H9 (cell line): Measurements from ENCODE around the gene RNF213. TPM values are rescaled to one million over a fixed set of nuclear protein-coding genes. Genes with fewer than 3 reads are reported as not detected.

Source experiments
- DNase-seq: peaks from one replicate; pipeline ENCODE4 v3.0.0-alpha.2; 2017
- H2AFZ ChIP-seq: one replicate; pipeline ENCODE4 v1.6.1; 2013; ENCODE audit warnings: mild to moderate bottlenecking, low read length, control low read depth, moderate library complexity
- H2AK5ac ChIP-seq: 2 replicates; pipeline ENCODE4 v1.6.1; 2013; ENCODE audit warnings: low read length, control low read depth, mixed read lengths; ENCODE audit not compliant: insufficient read length
- H2BK120ac ChIP-seq: one replicate; pipeline ENCODE4 v1.6.1; 2013; ENCODE audit warnings: low read depth, mild to moderate bottlenecking, low read length, control low read depth, inconsistent platforms; ENCODE audit not compliant: poor library complexity, severe bottlenecking
- H2BK12ac ChIP-seq: 2 replicates; pipeline ENCODE4 v1.6.1; 2013; ENCODE audit warnings: low read length, control low read depth, mixed read lengths, low read depth; ENCODE audit not compliant: insufficient read length
- H2BK15ac ChIP-seq: 2 replicates; pipeline ENCODE4 v1.6.1; 2013; ENCODE audit warnings: low read depth, low read length, control low read depth
- H2BK20ac ChIP-seq: one replicate; pipeline ENCODE4 v1.6.1; 2013; ENCODE audit warnings: low read depth, mild to moderate bottlenecking, low read length, control low read depth, inconsistent platforms; ENCODE audit not compliant: poor library complexity, severe bottlenecking
- H2BK5ac ChIP-seq: 2 replicates; pipeline ENCODE4 v1.6.1; 2013; ENCODE audit warnings: low read length, control low read depth, mixed read lengths; ENCODE audit not compliant: insufficient read length
- H3K14ac ChIP-seq: 2 replicates; pipeline ENCODE4 v1.6.1; 2013; ENCODE audit warnings: low read length, control low read depth; ENCODE audit not compliant: insufficient read depth
- H3K18ac ChIP-seq: 2 replicates; pipeline ENCODE4 v1.6.1; 2013; ENCODE audit warnings: low read depth, mild to moderate bottlenecking, mixed read lengths, low read length, control low read depth; ENCODE audit not compliant: insufficient read length
- H3K23ac ChIP-seq: 2 replicates; pipeline ENCODE4 v1.6.1; 2013; ENCODE audit warnings: low read length, control low read depth, mixed read lengths, low read depth; ENCODE audit not compliant: insufficient read length
- H3K23me2 ChIP-seq: 2 replicates; pipeline ENCODE4 v1.6.1; 2013; ENCODE audit warnings: low read depth, mild to moderate bottlenecking, mixed read lengths, low read length, control low read depth; ENCODE audit not compliant: insufficient read length, poor library complexity, severe bottlenecking
- H3K27ac ChIP-seq: 2 replicates; pipeline ENCODE4 v1.5.1; 2013; ENCODE audit warnings: low read length, control low read depth, mixed read lengths, low read depth; ENCODE audit not compliant: insufficient read length
- H3K27me3 ChIP-seq: 2 replicates; pipeline ENCODE4 v1.6.1; 2013; ENCODE audit warnings: low read length, control low read depth, inconsistent platforms; ENCODE audit not compliant: insufficient read depth
- H3K4ac ChIP-seq: 2 replicates; pipeline ENCODE4 v1.6.1; 2013; ENCODE audit warnings: low read depth, mild to moderate bottlenecking, control low read depth, inconsistent platforms, low read length, moderate library complexity
- H3K4me1 ChIP-seq: 2 replicates; pipeline ENCODE4 v1.6.1; 2013; ENCODE audit warnings: low read length, control low read depth, inconsistent platforms; ENCODE audit not compliant: insufficient read depth
- H3K4me2 ChIP-seq: 2 replicates; pipeline ENCODE4 v1.6.1; 2013; ENCODE audit warnings: low read length, control low read depth, mixed read lengths; ENCODE audit not compliant: insufficient read length, insufficient read depth
- H3K56ac ChIP-seq: 2 replicates; pipeline ENCODE4 v1.6.1; 2013; ENCODE audit warnings: low read depth, mild to moderate bottlenecking, mixed read lengths, low read length, control low read depth; ENCODE audit not compliant: insufficient read length
- H3K79me1 ChIP-seq: 2 replicates; pipeline ENCODE4 v1.6.1; 2013; ENCODE audit warnings: low read depth, mild to moderate bottlenecking, moderate library complexity, low read length, control low read depth, inconsistent platforms; ENCODE audit not compliant: insufficient read depth, poor library complexity, severe bottlenecking
- H3K79me2 ChIP-seq: 2 replicates; pipeline ENCODE4 v1.6.1; 2013; ENCODE audit warnings: low read length, control low read depth, inconsistent platforms; ENCODE audit not compliant: insufficient read depth
- H3K9ac ChIP-seq: 2 replicates; pipeline ENCODE4 v1.6.1; 2013; ENCODE audit warnings: low read length, control low read depth, mixed read lengths; ENCODE audit not compliant: insufficient read length; ENCODE audit errors: extremely low read depth
- H3K9me3 ChIP-seq: one replicate; pipeline ENCODE4 v1.6.1; 2013; ENCODE audit warnings: low read depth, low read length, inconsistent platforms; ENCODE audit not compliant: control insufficient read depth
- H3T11ph ChIP-seq: one replicate; pipeline ENCODE4 v1.6.1; 2013; ENCODE audit warnings: mild to moderate bottlenecking, low read length, control low read depth, inconsistent platforms
- H4K20me1 ChIP-seq: one replicate; pipeline ENCODE4 v1.6.1; 2013; ENCODE audit not compliant: control insufficient read depth, insufficient read length, insufficient read depth
- H4K5ac ChIP-seq: 2 replicates; pipeline ENCODE4 v1.6.1; 2013; ENCODE audit warnings: low read depth, mild to moderate bottlenecking, mixed read lengths, low read length, control low read depth; ENCODE audit not compliant: insufficient read length
- H4K8ac ChIP-seq: replicated peaks from 2 replicates; pipeline ENCODE4 v1.6.1; 2013; ENCODE audit warnings: low read length, control low read depth, mixed read lengths, low read depth; ENCODE audit not compliant: insufficient read length
- H4K91ac ChIP-seq: 2 replicates; pipeline ENCODE4 v1.6.1; 2013; ENCODE audit warnings: low read depth, mild to moderate bottlenecking, moderate library complexity, mixed read lengths, low read length, control low read depth; ENCODE audit not compliant: insufficient read length
- H3K27ac Mint-ChIP-seq, 3 experiments: 2 replicates in 2 of 3; 3 replicates in 1 of 3; pipeline ENCODE4 v1.8.0; 2020 to 2021; ENCODE audit warnings: mixed read lengths in 3 of 3, mild to moderate bottlenecking in 1 of 3, moderate library complexity in 1 of 3
- H3K27me3 Mint-ChIP-seq: 2 replicates; pipeline ENCODE4 v1.8.0; 2021; ENCODE audit warnings: low read depth, mild to moderate bottlenecking, moderate library complexity, mixed read lengths
- H3K36me3 Mint-ChIP-seq, 3 experiments: 2 replicates in 2 of 3; 3 replicates in 1 of 3; pipeline ENCODE4 v1.8.0; 2020 to 2021; ENCODE audit warnings: low read depth in 3 of 3, mixed read lengths in 3 of 3; ENCODE audit not compliant: insufficient read depth in 1 of 3
- H3K4me1 Mint-ChIP-seq, 2 experiments: 2 replicates each; pipeline ENCODE4 v1.8.0; 2020; ENCODE audit warnings: mixed read lengths in 2 of 2
- H3K4me3 Mint-ChIP-seq, 2 experiments: 2 replicates in 1 of 2; 3 replicates in 1 of 2; pipeline ENCODE4 v1.8.0; 2020 to 2021; ENCODE audit warnings: mild to moderate bottlenecking in 2 of 2, mixed read lengths in 2 of 2, moderate library complexity in 1 of 2
- H3K9me3 Mint-ChIP-seq, 2 experiments: 2 replicates in 1 of 2; 3 replicates in 1 of 2; pipeline ENCODE4 v1.8.0; 2020; ENCODE audit warnings: mild to moderate bottlenecking in 2 of 2, mixed read lengths in 2 of 2, moderate library complexity in 1 of 2
- CTCF ChIP-seq: fragments of 200-600 bp; sonication (generic); conservative IDR thresholded peaks from 3 replicates; pipeline ENCODE4 v1.8.0; 2021; ENCODE audit warnings: antibody characterized with exemption, mild to moderate bottlenecking
- WGBS: extraction: QIAGEN DNeasy Blood & Tissue Kit; methylation state at CpG from one replicate; pipeline ENCODE4 v1.1.7; 2013; ENCODE audit warnings: missing lambda C conversion rate, low lambda C conversion rate, mixed read lengths; ENCODE audit not compliant: insufficient read length; ENCODE audit errors: extremely low coverage; 5-methylcytosine and 5-hydroxymethylcytosine counted together
- total RNA-seq: library from RNA; stranded (reverse); gene quantifications from 2 replicates; pipeline ENCODE4 v1.2.1, GENCODE V29; 2021

RNF213 gene
- total RNA-seq, 1 experiment from 2014 or later, result 34.3 TPM

GRCh38 chr17:80353718-80354275 is 93.1 kb downstream of the RNF213 start:
- Histone ChIP-seq H2BK20ac (no peak overlapping the region), H4K20me1 (no peaks in the 10 kb centered on the region), H3K56ac (no peak overlapping the region), H3K27me3 (no peaks in the 10 kb centered on the region), H4K91ac (no peak overlapping the region), H3K18ac (no peak overlapping the region), H2AFZ (no peak overlapping the region), H2BK12ac (no peak overlapping the region), H4K8ac (no peak overlapping the region), H3K4me2 (no peak overlapping the region), H2BK5ac (no peak overlapping the region), H4K5ac (no peak overlapping the region), H3K27ac (no peak overlapping the region), H3K4ac (no peak overlapping the region), H2BK120ac (no peak overlapping the region), H3K79me2 (no peaks in the 10 kb centered on the region), H3K14ac (no peak overlapping the region), H3T11ph (no peak overlapping the region), H3K23me2 (no peaks in the 10 kb centered on the region), H3K79me1 (no peaks in the 10 kb centered on the region), H3K9me3 (no peaks in the 10 kb centered on the region), H2AK5ac (no peak overlapping the region), H2BK15ac (no peak overlapping the region), H3K4me1 (no peaks in the 10 kb centered on the region), H3K23ac (no peak overlapping the region), H3K9ac (no peak overlapping the region)
- Mint-ChIP-seq H3K4me3 (no peak overlapping the region; a peak in 1 of 5 replicates), H3K36me3 (peaks cover 26 to 71% (median 70%) of the 10 kb centered on the region in 3 experiments), H3K4me1 (no peaks in the 10 kb centered on the region), H3K27ac (no peak overlapping the region), H3K9me3 (no peaks in the 10 kb centered on the region), H3K27me3 (no peaks in the 10 kb centered on the region)
- TF ChIP-seq CTCF, result no peak
- WGBS, result no CpG with 5 or more reads among the region's 29 CpGs
- DNase-seq, result no peak
